GM23338 (cell line): ENCODE results near the gene MCTP1. TPM values are rescaled to one million over a fixed set of nuclear protein-coding genes. Genes with fewer than 3 reads are reported as not detected.

ENCODE experiments used
- ATAC-seq: fragments of 200-7000 bp; cut with Tn5 transposase; 3 replicates; pipeline ENCODE4 v1.9.1; 2020
- DNase-seq: peaks from one replicate; pipeline ENCODE4 v3.0.0-alpha.2; 2015; ENCODE audit warnings: low spot score
- H2AFZ ChIP-seq: fragments of 200-600 bp; sonication (generic); 2 replicates; pipeline ENCODE4 v1.8.0; 2016; ENCODE audit warnings: antibody characterized with exemption, mild to moderate bottlenecking, moderate library complexity
- H3F3A ChIP-seq: fragments of 200-600 bp; sonication (generic); replicated peaks from 2 replicates; pipeline ENCODE4 v1.8.0; 2017; ENCODE audit warnings: antibody characterized with exemption, mixed run types, low read depth
- H3K27ac ChIP-seq: fragments of 200-600 bp; sonication (generic); 2 replicates; pipeline ENCODE4 v1.6.1; 2016; ENCODE audit warnings: low read depth
- H3K27me3 ChIP-seq: fragments of 200-600 bp; sonication (generic); 2 replicates; pipeline ENCODE4 v1.8.0; 2016; ENCODE audit warnings: mild to moderate bottlenecking, mixed run types, moderate library complexity; ENCODE audit not compliant: insufficient read depth
- H3K36me3 ChIP-seq: fragments of 200-600 bp; sonication (generic); 2 replicates; pipeline ENCODE4 v1.8.0; 2016; ENCODE audit warnings: mild to moderate bottlenecking; ENCODE audit not compliant: insufficient read depth
- H3K4me1 ChIP-seq: fragments of 200-600 bp; sonication (generic); 2 replicates; pipeline ENCODE4 v1.8.0; 2016; ENCODE audit warnings: mild to moderate bottlenecking, moderate library complexity; ENCODE audit not compliant: insufficient read depth
- H3K4me2 ChIP-seq: fragments of 200-600 bp; sonication (generic); 2 replicates; pipeline ENCODE4 v1.7.1; 2017; ENCODE audit warnings: mixed run types
- H3K4me3 ChIP-seq: fragments of 200-600 bp; sonication (generic); 2 replicates; pipeline ENCODE4 v1.6.1; 2016; ENCODE audit warnings: mixed run types
- H3K79me2 ChIP-seq: fragments of 200-600 bp; sonication (generic); replicated peaks from 2 replicates; pipeline ENCODE4 v1.8.0; 2017; ENCODE audit warnings: mild to moderate bottlenecking; ENCODE audit not compliant: insufficient read depth
- H3K9me2 ChIP-seq: fragments of 200-600 bp; sonication (generic); 2 replicates; pipeline ENCODE4 v1.8.0; 2017; ENCODE audit not compliant: insufficient read depth
- H4K20me1 ChIP-seq: fragments of 200-600 bp; sonication (generic); replicated peaks from 2 replicates; pipeline ENCODE4 v1.8.0; 2017; ENCODE audit warnings: mild to moderate bottlenecking; ENCODE audit not compliant: insufficient read depth
- H3K27ac Mint-ChIP-seq: 2 replicates; pipeline ENCODE4 v1.8.0; 2020; ENCODE audit warnings: inconsistent platforms, mild to moderate bottlenecking, moderate library complexity, mixed read lengths
- H3K27me3 Mint-ChIP-seq: 3 replicates; pipeline ENCODE4 v1.8.0; 2022; ENCODE audit warnings: low read depth, mild to moderate bottlenecking, moderate library complexity, mixed read lengths, inconsistent platforms; ENCODE audit not compliant: insufficient read depth, poor library complexity
- H3K36me3 Mint-ChIP-seq: 3 replicates; pipeline ENCODE4 v1.8.0; 2021; ENCODE audit warnings: low read depth, mild to moderate bottlenecking, inconsistent platforms, moderate library complexity, mixed read lengths
- H3K4me1 Mint-ChIP-seq: 3 replicates; pipeline ENCODE4 v1.8.0; 2020; ENCODE audit warnings: mild to moderate bottlenecking, inconsistent platforms, mixed read lengths
- H3K4me3 Mint-ChIP-seq: 3 replicates; pipeline ENCODE4 v1.8.0; 2021; ENCODE audit warnings: moderate library complexity, mild to moderate bottlenecking, inconsistent platforms, mixed read lengths
- H3K9me3 Mint-ChIP-seq: 3 replicates; pipeline ENCODE4 v1.8.0; 2020; ENCODE audit warnings: moderate library complexity, mild to moderate bottlenecking, inconsistent platforms, mixed read lengths
- CREB1 ChIP-seq: fragments of 250-450 bp; sonication (Bioruptor Pico); IDR thresholded peaks from 2 replicates; pipeline ENCODE4 v1.5.0; 2020; ENCODE audit warnings: low read depth, mild to moderate bottlenecking, moderate library complexity
- EZH2 ChIP-seq: fragments of 200-600 bp; sonication (generic); IDR thresholded peaks from one replicate; pipeline ENCODE4 v1.8.0; 2017; ENCODE audit warnings: antibody characterized with exemption, mild to moderate bottlenecking, low read depth; ENCODE audit not compliant: unreplicated experiment
- EZH2phosphoT487 ChIP-seq: fragments of 200-600 bp; sonication (generic); IDR thresholded peaks from one replicate; pipeline ENCODE4 v1.8.1; 2018; ENCODE audit warnings: antibody characterized with exemption; ENCODE audit not compliant: unreplicated experiment
- JUNB ChIP-seq: IDR thresholded peaks from one replicate; pipeline ENCODE4 v1.6.1; 2016; ENCODE audit warnings: antibody characterized with exemption; ENCODE audit not compliant: unreplicated experiment
- NANOG ChIP-seq: IDR thresholded peaks from 2 replicates; pipeline ENCODE4 v1.6.1; 2016; ENCODE audit warnings: antibody characterized with exemption, borderline replicate concordance
- POLR2AphosphoS5 ChIP-seq: IDR thresholded peaks from 2 replicates; pipeline ENCODE4 v1.6.1; 2016; ENCODE audit warnings: antibody characterized with exemption, low read depth
- ZNF331 ChIP-seq: fragments of 250-450 bp; sonication (Bioruptor Pico); IDR thresholded peaks from 2 replicates; pipeline ENCODE4 v1.5.0; 2020; ENCODE audit warnings: low read depth, mild to moderate bottlenecking, moderate library complexity
- polyA plus RNA-seq: library from polyadenylated mRNA; unstranded; fragments of >200 nt; fragmentation: Nextera tagmentation; extraction: Ambion mirVana; gene quantifications from 2 replicates; pipeline ENCODE4 v1.2.1, GENCODE V29; 2016
- total RNA-seq: library from RNA; depleted of rRNA; stranded (reverse); fragments of >200 nt; shearing (Covaris generic); gene quantifications from 2 replicates; pipeline ENCODE4 v1.2.3, GENCODE V29; 2014
- TF ChIP-seq, protein P1 (sequence below): IDR thresholded peaks from one replicate; pipeline ENCODE4 v1.6.1; 2018; ENCODE audit warnings: antibody characterized with exemption; ENCODE audit not compliant: unreplicated experiment
- TF ChIP-seq, protein P2 (sequence below): fragments of 250-450 bp; sonication (Bioruptor Pico); IDR thresholded peaks from 2 replicates; pipeline ENCODE4 v1.5.0; 2020; ENCODE audit warnings: mild to moderate bottlenecking, moderate library complexity
- TF ChIP-seq, protein P3 (sequence below), 2 experiments: fragments of 200-600 bp in 1 of 2; sonication (generic) in 1 of 2; conservative IDR thresholded peaks; 2 replicates each; pipeline versions ENCODE4 v1.5.1 to v1.6.1; 2016 to 2017; ENCODE audit warnings: antibody characterized with exemption in 2 of 2, low read depth in 2 of 2, mild to moderate bottlenecking in 2 of 2, moderate library complexity in 1 of 2
- TF ChIP-seq, protein P4 (sequence below): IDR thresholded peaks from 2 replicates; pipeline ENCODE4 v1.6.1; 2016; ENCODE audit warnings: antibody characterized with exemption

The MCTP1 gene
- total and polyA plus RNA-seq, 2 experiments from 2014 or later, result 3.7 to 4.2 TPM

DNA sequence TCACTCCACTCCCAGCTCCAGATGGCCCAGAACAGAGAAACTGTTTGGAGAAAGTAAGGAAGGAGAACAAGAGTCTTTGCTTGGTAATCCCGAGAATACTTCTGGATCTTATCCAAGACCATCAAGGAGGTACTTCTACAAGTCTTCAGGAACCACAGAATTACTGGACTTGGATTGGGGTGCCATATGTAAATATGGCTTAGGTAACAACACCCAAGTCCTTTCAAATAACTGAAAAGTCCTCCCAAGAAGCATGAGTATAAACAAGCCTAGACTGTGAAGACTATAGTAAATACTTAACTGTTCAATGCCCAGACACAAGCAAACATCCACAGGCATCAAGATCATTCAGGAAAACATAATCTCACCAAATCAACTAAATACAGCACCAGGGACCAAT, 170.0 kb downstream of the MCTP1 start:
- Histone ChIP-seq H3K27ac (no peak overlapping the region), H4K20me1 (no peaks in the 10 kb centered on the region), H3K9me2 (no peaks in the 10 kb centered on the region), H3K4me2 (no peak overlapping the region), H3F3A (no peaks in the 10 kb centered on the region), H3K36me3 (no peaks in the 10 kb centered on the region), H3K27me3 (no peaks in the 10 kb centered on the region), H3K4me1 (peaks cover 6% of the 10 kb centered on the region), H2AFZ (no peak overlapping the region), H3K79me2 (no peaks in the 10 kb centered on the region), H3K4me3 (no peak overlapping the region)
- H3K9me3 Mint-ChIP-seq, result no peaks in the 10 kb centered on the region; the same call in 2 of the 3 replicates
- TF ChIP-seq EZH2phosphoT487 (no peak), EZH2 (no peak), ZNF331 (no peak), JUNB (no peak), NANOG (no peak), POLR2AphosphoS5 (no peak), CREB1 (CRISPR knock-in tag) (no peak)
- TF ChIP-seq, protein P1, sequence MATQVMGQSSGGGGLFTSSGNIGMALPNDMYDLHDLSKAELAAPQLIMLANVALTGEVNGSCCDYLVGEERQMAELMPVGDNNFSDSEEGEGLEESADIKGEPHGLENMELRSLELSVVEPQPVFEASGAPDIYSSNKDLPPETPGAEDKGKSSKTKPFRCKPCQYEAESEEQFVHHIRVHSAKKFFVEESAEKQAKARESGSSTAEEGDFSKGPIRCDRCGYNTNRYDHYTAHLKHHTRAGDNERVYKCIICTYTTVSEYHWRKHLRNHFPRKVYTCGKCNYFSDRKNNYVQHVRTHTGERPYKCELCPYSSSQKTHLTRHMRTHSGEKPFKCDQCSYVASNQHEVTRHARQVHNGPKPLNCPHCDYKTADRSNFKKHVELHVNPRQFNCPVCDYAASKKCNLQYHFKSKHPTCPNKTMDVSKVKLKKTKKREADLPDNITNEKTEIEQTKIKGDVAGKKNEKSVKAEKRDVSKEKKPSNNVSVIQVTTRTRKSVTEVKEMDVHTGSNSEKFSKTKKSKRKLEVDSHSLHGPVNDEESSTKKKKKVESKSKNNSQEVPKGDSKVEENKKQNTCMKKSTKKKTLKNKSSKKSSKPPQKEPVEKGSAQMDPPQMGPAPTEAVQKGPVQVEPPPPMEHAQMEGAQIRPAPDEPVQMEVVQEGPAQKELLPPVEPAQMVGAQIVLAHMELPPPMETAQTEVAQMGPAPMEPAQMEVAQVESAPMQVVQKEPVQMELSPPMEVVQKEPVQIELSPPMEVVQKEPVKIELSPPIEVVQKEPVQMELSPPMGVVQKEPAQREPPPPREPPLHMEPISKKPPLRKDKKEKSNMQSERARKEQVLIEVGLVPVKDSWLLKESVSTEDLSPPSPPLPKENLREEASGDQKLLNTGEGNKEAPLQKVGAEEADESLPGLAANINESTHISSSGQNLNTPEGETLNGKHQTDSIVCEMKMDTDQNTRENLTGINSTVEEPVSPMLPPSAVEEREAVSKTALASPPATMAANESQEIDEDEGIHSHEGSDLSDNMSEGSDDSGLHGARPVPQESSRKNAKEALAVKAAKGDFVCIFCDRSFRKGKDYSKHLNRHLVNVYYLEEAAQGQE, result no peak
- TF ChIP-seq, protein P2, sequence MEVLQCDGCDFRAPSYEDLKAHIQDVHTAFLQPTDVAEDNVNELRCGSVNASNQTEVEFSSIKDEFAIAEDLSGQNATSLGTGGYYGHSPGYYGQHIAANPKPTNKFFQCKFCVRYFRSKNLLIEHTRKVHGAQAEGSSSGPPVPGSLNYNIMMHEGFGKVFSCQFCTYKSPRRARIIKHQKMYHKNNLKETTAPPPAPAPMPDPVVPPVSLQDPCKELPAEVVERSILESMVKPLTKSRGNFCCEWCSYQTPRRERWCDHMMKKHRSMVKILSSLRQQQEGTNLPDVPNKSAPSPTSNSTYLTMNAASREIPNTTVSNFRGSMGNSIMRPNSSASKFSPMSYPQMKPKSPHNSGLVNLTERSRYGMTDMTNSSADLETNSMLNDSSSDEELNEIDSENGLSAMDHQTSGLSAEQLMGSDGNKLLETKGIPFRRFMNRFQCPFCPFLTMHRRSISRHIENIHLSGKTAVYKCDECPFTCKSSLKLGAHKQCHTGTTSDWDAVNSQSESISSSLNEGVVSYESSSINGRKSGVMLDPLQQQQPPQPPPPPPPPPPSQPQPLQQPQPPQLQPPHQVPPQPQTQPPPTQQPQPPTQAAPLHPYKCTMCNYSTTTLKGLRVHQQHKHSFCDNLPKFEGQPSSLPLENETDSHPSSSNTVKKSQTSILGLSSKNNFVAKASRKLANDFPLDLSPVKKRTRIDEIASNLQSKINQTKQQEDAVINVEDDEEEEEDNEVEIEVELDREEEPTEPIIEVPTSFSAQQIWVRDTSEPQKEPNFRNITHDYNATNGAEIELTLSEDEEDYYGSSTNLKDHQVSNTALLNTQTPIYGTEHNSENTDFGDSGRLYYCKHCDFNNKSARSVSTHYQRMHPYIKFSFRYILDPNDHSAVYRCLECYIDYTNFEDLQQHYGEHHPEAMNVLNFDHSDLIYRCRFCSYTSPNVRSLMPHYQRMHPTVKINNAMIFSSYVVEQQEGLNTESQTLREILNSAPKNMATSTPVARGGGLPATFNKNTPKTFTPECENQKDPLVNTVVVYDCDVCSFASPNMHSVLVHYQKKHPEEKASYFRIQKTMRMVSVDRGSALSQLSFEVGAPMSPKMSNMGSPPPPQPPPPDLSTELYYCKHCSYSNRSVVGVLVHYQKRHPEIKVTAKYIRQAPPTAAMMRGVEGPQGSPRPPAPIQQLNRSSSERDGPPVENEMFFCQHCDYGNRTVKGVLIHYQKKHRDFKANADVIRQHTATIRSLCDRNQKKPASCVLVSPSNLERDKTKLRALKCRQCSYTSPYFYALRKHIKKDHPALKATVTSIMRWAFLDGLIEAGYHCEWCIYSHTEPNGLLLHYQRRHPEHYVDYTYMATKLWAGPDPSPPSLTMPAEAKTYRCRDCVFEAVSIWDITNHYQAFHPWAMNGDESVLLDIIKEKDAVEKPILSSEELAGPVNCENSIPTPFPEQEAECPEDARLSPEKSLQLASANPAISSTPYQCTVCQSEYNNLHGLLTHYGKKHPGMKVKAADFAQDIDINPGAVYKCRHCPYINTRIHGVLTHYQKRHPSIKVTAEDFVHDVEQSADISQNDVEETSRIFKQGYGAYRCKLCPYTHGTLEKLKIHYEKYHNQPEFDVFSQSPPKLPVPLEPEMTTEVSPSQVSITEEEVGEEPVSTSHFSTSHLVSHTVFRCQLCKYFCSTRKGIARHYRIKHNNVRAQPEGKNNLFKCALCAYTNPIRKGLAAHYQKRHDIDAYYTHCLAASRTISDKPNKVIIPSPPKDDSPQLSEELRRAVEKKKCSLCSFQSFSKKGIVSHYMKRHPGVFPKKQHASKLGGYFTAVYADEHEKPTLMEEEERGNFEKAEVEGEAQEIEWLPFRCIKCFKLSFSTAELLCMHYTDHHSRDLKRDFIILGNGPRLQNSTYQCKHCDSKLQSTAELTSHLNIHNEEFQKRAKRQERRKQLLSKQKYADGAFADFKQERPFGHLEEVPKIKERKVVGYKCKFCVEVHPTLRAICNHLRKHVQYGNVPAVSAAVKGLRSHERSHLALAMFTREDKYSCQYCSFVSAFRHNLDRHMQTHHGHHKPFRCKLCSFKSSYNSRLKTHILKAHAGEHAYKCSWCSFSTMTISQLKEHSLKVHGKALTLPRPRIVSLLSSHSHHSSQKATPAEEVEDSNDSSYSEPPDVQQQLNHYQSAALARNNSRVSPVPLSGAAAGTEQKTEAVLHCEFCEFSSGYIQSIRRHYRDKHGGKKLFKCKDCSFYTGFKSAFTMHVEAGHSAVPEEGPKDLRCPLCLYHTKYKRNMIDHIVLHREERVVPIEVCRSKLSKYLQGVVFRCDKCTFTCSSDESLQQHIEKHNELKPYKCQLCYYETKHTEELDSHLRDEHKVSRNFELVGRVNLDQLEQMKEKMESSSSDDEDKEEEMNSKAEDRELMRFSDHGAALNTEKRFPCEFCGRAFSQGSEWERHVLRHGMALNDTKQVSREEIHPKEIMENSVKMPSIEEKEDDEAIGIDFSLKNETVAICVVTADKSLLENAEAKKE, result no peak
- TF ChIP-seq, protein P3, sequence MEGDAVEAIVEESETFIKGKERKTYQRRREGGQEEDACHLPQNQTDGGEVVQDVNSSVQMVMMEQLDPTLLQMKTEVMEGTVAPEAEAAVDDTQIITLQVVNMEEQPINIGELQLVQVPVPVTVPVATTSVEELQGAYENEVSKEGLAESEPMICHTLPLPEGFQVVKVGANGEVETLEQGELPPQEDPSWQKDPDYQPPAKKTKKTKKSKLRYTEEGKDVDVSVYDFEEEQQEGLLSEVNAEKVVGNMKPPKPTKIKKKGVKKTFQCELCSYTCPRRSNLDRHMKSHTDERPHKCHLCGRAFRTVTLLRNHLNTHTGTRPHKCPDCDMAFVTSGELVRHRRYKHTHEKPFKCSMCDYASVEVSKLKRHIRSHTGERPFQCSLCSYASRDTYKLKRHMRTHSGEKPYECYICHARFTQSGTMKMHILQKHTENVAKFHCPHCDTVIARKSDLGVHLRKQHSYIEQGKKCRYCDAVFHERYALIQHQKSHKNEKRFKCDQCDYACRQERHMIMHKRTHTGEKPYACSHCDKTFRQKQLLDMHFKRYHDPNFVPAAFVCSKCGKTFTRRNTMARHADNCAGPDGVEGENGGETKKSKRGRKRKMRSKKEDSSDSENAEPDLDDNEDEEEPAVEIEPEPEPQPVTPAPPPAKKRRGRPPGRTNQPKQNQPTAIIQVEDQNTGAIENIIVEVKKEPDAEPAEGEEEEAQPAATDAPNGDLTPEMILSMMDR (conservative IDR thresholded peaks at IDR 0.05; ENCODE audit: low read depth in 2 of 2), result no peak
- TF ChIP-seq, protein P4, sequence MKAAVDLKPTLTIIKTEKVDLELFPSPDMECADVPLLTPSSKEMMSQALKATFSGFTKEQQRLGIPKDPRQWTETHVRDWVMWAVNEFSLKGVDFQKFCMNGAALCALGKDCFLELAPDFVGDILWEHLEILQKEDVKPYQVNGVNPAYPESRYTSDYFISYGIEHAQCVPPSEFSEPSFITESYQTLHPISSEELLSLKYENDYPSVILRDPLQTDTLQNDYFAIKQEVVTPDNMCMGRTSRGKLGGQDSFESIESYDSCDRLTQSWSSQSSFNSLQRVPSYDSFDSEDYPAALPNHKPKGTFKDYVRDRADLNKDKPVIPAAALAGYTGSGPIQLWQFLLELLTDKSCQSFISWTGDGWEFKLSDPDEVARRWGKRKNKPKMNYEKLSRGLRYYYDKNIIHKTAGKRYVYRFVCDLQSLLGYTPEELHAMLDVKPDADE, result no peak
- no peaks in the 10 kb centered on the region for H3K36me3 Mint-ChIP-seq
- H3K27ac Mint-ChIP-seq, result no peak overlapping the region
- H3K4me1 Mint-ChIP-seq, result peaks cover 7% of the 10 kb centered on the region; the same call in 2 of the 3 replicates
- peaks cover 2% of the 10 kb centered on the region for H3K27me3 Mint-ChIP-seq
- DNase-seq (no peak), ATAC-seq (no peak)
- H3K4me3 Mint-ChIP-seq, result no peak overlapping the region
